Heart left ventricle (tissue), 16 donors: ENCODE data around the gene ARL3. TPM values are rescaled to one million over a fixed set of nuclear protein-coding genes. Genes with fewer than 3 reads are reported as not detected.
A peak's percentile ranks its signal among the peaks of the same experiment; 100 is the strongest.

Experiments
- ATAC-seq, 4 donors: fragments of 200-7000 bp; cut with Tn5 transposase; one replicate each; pipeline ENCODE4 v1.9.1; 2020 to 2022; ENCODE audit warnings: moderate library complexity in 4 of 4, mild to moderate bottlenecking in 3 of 4, moderate number of reproducible peaks in 1 of 4
- DNase-seq, 5 donors: peaks; one replicate each; pipeline ENCODE4 v3.0.0-alpha.2; 2020
- H3K27ac ChIP-seq, 12 donors: fragments of 200-600 bp; sonication (generic) in 4 of 12; one replicate each; pipeline versions ENCODE4 v1.5.0 to v1.8.0; 2016 to 2022; ENCODE audit warnings: mild to moderate bottlenecking in 2 of 12
- H3K27me3 ChIP-seq, 9 donors: fragments of 200-600 bp; sonication (generic) in 2 of 9; one replicate each; pipeline versions ENCODE4 v1.5.1 to v1.8.0; 2016 to 2022; ENCODE audit warnings: mild to moderate bottlenecking in 3 of 9
- H3K36me3 ChIP-seq, 9 donors: fragments of 200-600 bp; sonication (generic) in 2 of 9; one replicate each; pipeline versions ENCODE4 v1.5.0 to v1.8.0; 2018 to 2022; ENCODE audit warnings: mild to moderate bottlenecking in 2 of 9
- H3K4me1 ChIP-seq, 12 donors: fragments of 200-600 bp; sonication (generic) in 4 of 12; one replicate each; pipeline versions ENCODE4 v1.5.0 to v1.8.0; 2016 to 2022; ENCODE audit warnings: mild to moderate bottlenecking in 3 of 12
- H3K4me3 ChIP-seq, 12 donors: fragments of 200-600 bp; sonication (generic) in 4 of 12; one replicate each; pipeline versions ENCODE4 v1.5.0 to v1.8.0; 2017 to 2022; ENCODE audit warnings: mild to moderate bottlenecking in 9 of 12, moderate library complexity in 4 of 12
- H3K9me3 ChIP-seq, 12 donors: fragments of 200-600 bp; sonication (generic) in 4 of 12; one replicate each; pipeline versions ENCODE4 v1.5.0 to v1.8.0; 2016 to 2022; ENCODE audit warnings: mild to moderate bottlenecking in 1 of 12
- POLR2A ChIP-seq, 2 donors: fragments of 450-650 bp; IDR thresholded peaks; one replicate each; pipeline ENCODE4 v1.6.1; 2017; ENCODE audit warnings: antibody characterized with exemption in 2 of 2, mild to moderate bottlenecking in 2 of 2, moderate library complexity in 2 of 2
- WGBS, 4 donors: extraction: QIAGEN DNeasy Blood & Tissue Kit in 2 of 4; methylation state at CpG; one replicate each; pipeline versions ENCODE4 v1.1.5 to v1.1.7; 2013 to 2018; 5-methylcytosine and 5-hydroxymethylcytosine counted together
- intact Hi-C, 10 donors: fragments of 100-400 bp; cut with DNase I; formaldehyde crosslinking; loops; one replicate each; pipeline versions ENCODE4 v1.11.1 to v1.14.2; 2022
- polyA plus RNA-seq, 2 donors: library from polyadenylated mRNA; stranded (reverse); fragments of 200-250 nt; gene quantifications; one replicate each; pipeline ENCODE4 v1.2.3, GENCODE V29; 2013
- total RNA-seq, 9 donors: library from RNA; depleted of rRNA in 2 of 9; stranded (reverse); fragments of >200 nt in 2 of 9; fragmentation: NEBNext Ultra II Directional in 3 of 9; extraction: Animal tissue kit (Norgen Biotek cat#: 25700) in 3 of 9; gene quantifications; one replicate each; pipeline versions ENCODE4 v1.1.0 to v1.2.4, GENCODE V29; 2016 to 2023
- TF ChIP-seq, protein P1 (sequence below), 12 donors: fragments of 200-600 bp; sonication (generic) in 4 of 12; IDR thresholded peaks; one replicate each; pipeline versions ENCODE4 v1.5.0 to v1.8.0; 2018 to 2022; ENCODE audit warnings: antibody characterized with exemption in 12 of 12, mild to moderate bottlenecking in 5 of 12
- donor health status: ischemic (EF 13 %, LVEDD 7.1; RV severe dilation, severe dysfunction).
- donor health status: healthy with polysubstance abuse.
- donor health status: DM: no; HTN: yes; CAD: no.
- donor health status: DM: no; HTN: no; CAD: no.
- donor health status: ischemic (EF 25% LVEDD 6.9; RV normal size, moderate dysfunction).
- donor health status: ischemic (EF 25% LVEDD 5.7; RV mildly dilated, moderate dysfunction).
- donor health status: healthy.
- donor health status: DM: yes; HTN: yes; CAD: no.
- donor health status: ischemic (EF 35%, LVEDD 5.7; RV mildly dilated, moderate dysfunction).
- donor health status: nonischemic (EF 11% LVEDD 7.7; RV severe dilation, severe dysfunction).
- donor health status: DM: yes; HTN: yes; CAD: no.
- donor health status: PGD.
- donor health status: ischemic (EF 29% LVEDD 5.4; RV normal size, mild dysfunction).
- donor health status: nonischemic (EF 23%, LVEDD 6.1; RV moderate dilation, normal function).

Gene ARL3
- total and polyA plus RNA-seq, 11 donors, result 5.8 to 19.3 (median 12.6) TPM

DNA sequence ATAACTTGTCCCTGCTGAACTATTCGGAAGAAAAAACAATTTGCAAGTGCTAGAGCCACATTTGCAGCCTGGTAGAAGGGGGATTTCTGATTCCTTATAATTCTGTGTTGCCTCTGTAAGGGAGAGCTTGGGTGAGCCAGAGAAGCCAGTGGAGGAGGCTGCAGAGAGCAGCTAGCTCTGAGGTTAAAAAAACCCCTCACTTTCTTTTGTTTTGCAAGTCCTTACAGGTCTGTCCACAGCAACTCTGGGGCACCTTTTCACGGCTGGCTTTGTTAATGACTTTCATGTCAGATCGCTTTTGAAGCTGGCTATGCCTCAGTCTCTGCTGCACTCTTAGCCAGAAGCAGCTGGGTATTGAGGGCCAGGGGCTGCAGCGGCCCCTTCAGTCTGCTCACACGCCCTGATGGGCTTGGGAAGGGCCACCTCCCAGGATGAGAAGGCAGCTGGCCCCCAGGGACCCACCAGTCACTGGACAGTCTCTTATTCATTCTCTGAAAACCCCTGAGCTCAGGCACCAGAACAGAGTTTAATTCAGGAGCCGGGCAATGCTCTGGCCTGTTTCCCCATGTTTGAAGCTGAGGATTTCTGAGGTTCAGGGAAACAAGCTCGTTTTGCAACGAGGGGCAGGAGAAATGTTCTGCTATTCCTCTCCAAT is 39.1 kb downstream of the ARL3 start:
- H3K36me3 ChIP-seq, result no peaks in the 10 kb centered on the region
- intact Hi-C loops, result loop anchor here in 4 of 10 donors (2.0 to 5.0 kb wide), 3 partner anchors 28 to 37 kb away; partner anchors contain the start of genes ARL3 (in 4 of the 4), SFXN2 (in 4 of the 4) and TRIM8 (in 1 of the 4)
- no peaks in the 10 kb centered on the region for H3K27me3 ChIP-seq
- peaks cover 11 to 85% (median 65%) of the 10 kb centered on the region in 12 donors for H3K4me1 ChIP-seq
- TF ChIP-seq, protein P1, sequence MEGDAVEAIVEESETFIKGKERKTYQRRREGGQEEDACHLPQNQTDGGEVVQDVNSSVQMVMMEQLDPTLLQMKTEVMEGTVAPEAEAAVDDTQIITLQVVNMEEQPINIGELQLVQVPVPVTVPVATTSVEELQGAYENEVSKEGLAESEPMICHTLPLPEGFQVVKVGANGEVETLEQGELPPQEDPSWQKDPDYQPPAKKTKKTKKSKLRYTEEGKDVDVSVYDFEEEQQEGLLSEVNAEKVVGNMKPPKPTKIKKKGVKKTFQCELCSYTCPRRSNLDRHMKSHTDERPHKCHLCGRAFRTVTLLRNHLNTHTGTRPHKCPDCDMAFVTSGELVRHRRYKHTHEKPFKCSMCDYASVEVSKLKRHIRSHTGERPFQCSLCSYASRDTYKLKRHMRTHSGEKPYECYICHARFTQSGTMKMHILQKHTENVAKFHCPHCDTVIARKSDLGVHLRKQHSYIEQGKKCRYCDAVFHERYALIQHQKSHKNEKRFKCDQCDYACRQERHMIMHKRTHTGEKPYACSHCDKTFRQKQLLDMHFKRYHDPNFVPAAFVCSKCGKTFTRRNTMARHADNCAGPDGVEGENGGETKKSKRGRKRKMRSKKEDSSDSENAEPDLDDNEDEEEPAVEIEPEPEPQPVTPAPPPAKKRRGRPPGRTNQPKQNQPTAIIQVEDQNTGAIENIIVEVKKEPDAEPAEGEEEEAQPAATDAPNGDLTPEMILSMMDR (IDR thresholded peaks at IDR 0.05), result no peak
- no peak for TF ChIP-seq POLR2A (IDR thresholded peaks at IDR 0.05)
- DNase-seq (no peak), ATAC-seq (no peak)
- H3K9me3 ChIP-seq, result no peaks in the 10 kb centered on the region
- 49 to 59% (median 54%) methylated on average over 8 of the region's 8 CpGs for WGBS, 4 donors
- H3K27ac ChIP-seq, result peak overlapping the region in 11 of 12 donors; percentile 79 to 90 (median 85)
- H3K4me3 ChIP-seq, result peak overlapping the region in 1 of 12 donors; percentile 41

DNA sequence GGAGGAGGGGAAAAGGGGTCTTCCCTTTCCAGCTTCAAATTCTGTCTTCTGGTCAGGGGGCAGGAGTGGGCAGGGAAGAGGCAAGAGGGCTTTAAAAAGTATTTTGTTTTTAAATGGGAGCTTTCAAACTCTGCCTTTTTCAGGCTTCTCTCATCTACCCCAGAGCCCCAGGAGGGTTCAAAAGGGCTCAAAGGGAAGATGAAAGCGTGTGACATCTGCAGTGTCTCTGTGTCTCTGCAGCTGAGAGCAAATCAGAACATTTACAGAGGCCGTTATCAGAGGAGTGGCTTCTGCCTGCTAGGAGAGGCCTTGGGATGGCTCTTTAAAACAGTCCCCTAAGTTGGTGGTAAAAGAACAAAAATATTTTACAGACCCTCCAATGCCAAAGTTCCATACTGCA is 39.6 kb downstream of the ARL3 start:
- TF ChIP-seq, protein P1 (IDR thresholded peaks at IDR 0.05), result no peak
- TF ChIP-seq POLR2A (IDR thresholded peaks at IDR 0.05), result no peak
- DNase-seq, result no peak
- WGBS, 4 donors, result 8 to 22% (median 16%) methylated on average over 2 of the region's 2 CpGs
- H3K4me3 ChIP-seq, result peak overlapping the region in 10 of 12 donors; percentile 21 to 47 (median 40)
- H3K27me3 ChIP-seq, result no peaks in the 10 kb centered on the region
- peak overlapping the region; percentile 53 to 90 (median 84) for H3K27ac ChIP-seq
- no peaks in the 10 kb centered on the region for H3K9me3 ChIP-seq
- H3K4me1 ChIP-seq, result peaks cover 11 to 91% (median 71%) of the 10 kb centered on the region in 12 donors
- intact Hi-C loops, result loop anchor here in 3 of 10 donors (2.0 to 5.0 kb wide), 3 partner anchors 28 to 38 kb away; partner anchors contain the start of genes ARL3 (in 1 of the 3), SFXN2 (in 1 of the 3) and TRIM8 (in 1 of the 3)
- no peaks in the 10 kb centered on the region for H3K36me3 ChIP-seq
- ATAC-seq, result peak in 2 of 4 donors; percentile 27 to 32

DNA sequence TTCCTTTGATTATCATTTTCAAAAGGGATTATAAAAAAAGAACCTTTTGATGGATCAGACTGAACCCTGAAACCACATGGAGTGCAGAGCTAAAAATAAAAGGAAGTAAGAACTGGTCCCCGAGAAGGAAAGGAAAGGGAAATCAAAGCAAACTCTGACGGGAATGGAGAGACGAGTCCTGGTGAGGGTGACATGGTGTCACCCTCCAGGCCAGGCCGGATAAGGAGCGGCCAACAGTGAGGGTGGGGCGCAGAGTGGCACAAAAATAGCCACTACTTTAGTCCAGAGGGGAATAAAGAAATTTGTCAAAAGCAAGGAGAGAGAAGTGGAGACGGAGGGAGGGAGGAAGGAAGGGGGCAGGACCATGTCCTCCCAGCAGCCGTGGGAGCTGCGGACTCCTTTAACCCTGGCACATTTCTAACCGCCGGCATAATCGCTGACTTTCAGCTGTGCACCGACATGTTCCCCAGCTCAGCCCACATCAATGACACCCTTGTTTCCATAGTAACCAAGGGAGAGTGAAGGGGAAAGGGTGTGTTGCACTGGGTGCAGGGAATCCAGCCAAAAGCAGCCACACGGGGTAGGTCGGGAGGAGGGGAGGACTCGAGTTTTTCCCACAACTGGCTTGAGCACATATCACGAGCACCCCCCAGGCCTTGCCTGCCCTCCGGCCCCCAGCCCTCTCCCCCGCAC is 40.2 kb downstream of the ARL3 start:
- H3K27me3 ChIP-seq, result no peaks in the 10 kb centered on the region
- H3K4me1 ChIP-seq, result peaks cover 11 to 91% (median 69%) of the 10 kb centered on the region in 12 donors
- no peaks in the 10 kb centered on the region for H3K36me3 ChIP-seq
- ATAC-seq (peak; percentile 55 to 77 (median 74)), DNase-seq (peak; percentile 69 to 86 (median 82))
- H3K9me3 ChIP-seq, result no peaks in the 10 kb centered on the region
- peak overlapping the region; percentile 71 to 90 (median 84) for H3K27ac ChIP-seq
- peak overlapping the region in 10 of 12 donors; percentile 21 to 47 (median 40) for H3K4me3 ChIP-seq
- TF ChIP-seq POLR2A (IDR thresholded peaks at IDR 0.05), result peak in 1 of 2 donors; percentile 31
- TF ChIP-seq, protein P1 (IDR thresholded peaks at IDR 0.05), result no peak
- WGBS, 4 donors, result 3 to 5% (median 3%) methylated on average over 18 to 19 of the region's 19 CpGs
- intact Hi-C loops, result loop anchor here in 3 of 10 donors (2.0 to 5.0 kb wide), 3 partner anchors 27 to 38 kb away; partner anchors contain the start of genes ARL3 (in 1 of the 3), SFXN2 (in 1 of the 3) and TRIM8 (in 1 of the 3)
